Measurements from ENCODE around the gene CNIH3. TPM values are rescaled to one million over a fixed set of nuclear protein-coding genes. Genes with fewer than 3 reads are reported as not detected.

The CNIH3 gene
- total and polyA plus RNA-seq, 2 donors (not counting 3 experiments of a cell fraction or from before 2014, with no cell fraction given) = 1.3 to 2.5 TPM

- CTCF ChIA-PET = interaction anchor here (0.7 to 1.7 kb wide), 27 partner anchors 9 to 207 kb away, joined by 3 to 20 read pairs (median 4); no protein-coding TSS in a partner anchor
- TF ChIP-seq CTCF (IDR thresholded peaks at IDR 0.05; ENCODE audit: extremely low read depth in 1 of 2, insufficient read depth in 1 of 2, low read depth in 1 of 2, low read length in 2 of 2) (peak; percentile 72 to 76), MYC (IDR thresholded peaks at IDR 0.05; ENCODE audit: low read depth, low read length) (no peak)
- DNase-seq (ENCODE audit: low read depth, low spot score) (peak; percentile 54), FAIRE-seq (peak; percentile 74)
- H3K4me2 ChIP-seq (ENCODE audit: insufficient read depth, low read length) = no peak overlapping the region
- no peak overlapping the region for H3K4me3 ChIP-seq (replicated peaks in 1 of 3; ENCODE audit: insufficient read depth in 1 of 3, low read depth in 1 of 3, low read length in 3 of 3)
- POLR2A ChIA-PET = no interaction called here
- H3K9ac ChIP-seq (replicated peaks; ENCODE audit: extremely low read depth, insufficient read depth, low read length) = no peak overlapping the region
- intact Hi-C loops (cut with micrococcal nuclease) = loop anchor here (1.0 kb wide), 3 partner anchors 21 to 207 kb away; no protein-coding TSS in a partner anchor
- dilution Hi-C loops (cut with MboI; ENCODE audit: extremely low pct_ligation_motif_present, low sequenced_read_pairs) = no loop called here
- H3K4me1 ChIP-seq (ENCODE audit: control insufficient read depth, extremely low read depth, insufficient read depth, low read length) = peaks cover under 1% of the 10 kb centered on the region
- no peaks in the 10 kb centered on the region for H3K27me3 ChIP-seq (ENCODE audit: control insufficient read depth in 2 of 2, insufficient read depth in 2 of 2, low read length in 2 of 2)
- no peak overlapping the region for H3K27ac ChIP-seq (ENCODE audit: insufficient read depth, low read depth, low read length)
- H3K9me1 ChIP-seq (replicated peaks; ENCODE audit: control insufficient read depth, extremely low read depth, insufficient read depth, low read length) = no peaks in the 10 kb centered on the region
- H3K9me3 ChIP-seq (replicated peaks; ENCODE audit: control insufficient read depth, insufficient read depth, low read length) = no peaks in the 10 kb centered on the region
- H3K79me2 ChIP-seq (ENCODE audit: control insufficient read depth, insufficient read depth, low read length) = no peaks in the 10 kb centered on the region
- no TSS peak for BruUV-seq (replicated peaks)
- H3K36me3 ChIP-seq (ENCODE audit: control insufficient read depth in 2 of 2, extremely low read depth in 1 of 2, insufficient read depth in 2 of 2, low read length in 2 of 2) = no peaks in the 10 kb centered on the region
- H4K20me1 ChIP-seq (replicated peaks; ENCODE audit: control insufficient read depth, extremely low read depth, insufficient read depth, low read length) = no peaks in the 10 kb centered on the region
- H2AFZ ChIP-seq (ENCODE audit: low read depth, low read length) = no peak overlapping the region
Measured at GRCh38 chr1:224644553-224645154, 28.5 kb downstream of the CNIH3 start.

DNA sequence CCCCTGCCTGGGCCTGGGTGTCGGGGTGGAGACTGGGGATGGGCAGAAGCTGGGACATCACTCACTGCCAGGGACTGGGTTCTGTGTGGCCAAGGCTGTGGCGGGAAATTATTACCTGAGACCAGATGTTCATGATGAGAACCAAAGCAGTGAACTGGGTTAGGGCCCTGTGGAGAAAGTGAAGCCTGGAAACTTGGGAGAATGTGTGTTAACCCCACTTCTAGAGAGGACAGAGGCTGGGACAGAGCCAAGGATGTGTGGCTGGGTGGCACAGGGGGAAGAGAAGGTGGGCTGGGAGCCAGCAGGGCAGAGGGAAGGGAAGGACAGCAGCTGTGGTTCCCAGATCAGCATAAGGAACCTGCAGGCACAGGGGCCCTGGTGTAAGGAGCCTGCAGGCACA is 31.3 kb downstream of the CNIH3 start:
- Histone ChIP-seq H2AFZ (ENCODE audit: low read depth, low read length) (no peak overlapping the region), H3K79me2 (ENCODE audit: control insufficient read depth, insufficient read depth, low read length) (no peaks in the 10 kb centered on the region), H3K27me3 (ENCODE audit: control insufficient read depth in 2 of 2, insufficient read depth in 2 of 2, low read length in 2 of 2) (no peaks in the 10 kb centered on the region), H3K36me3 (ENCODE audit: control insufficient read depth in 2 of 2, extremely low read depth in 1 of 2, insufficient read depth in 2 of 2, low read length in 2 of 2) (no peaks in the 10 kb centered on the region), H3K9ac (replicated peaks; ENCODE audit: extremely low read depth, insufficient read depth, low read length) (no peak overlapping the region), H3K9me1 (replicated peaks; ENCODE audit: control insufficient read depth, extremely low read depth, insufficient read depth, low read length) (no peaks in the 10 kb centered on the region), H3K4me3 (replicated peaks in 1 of 3; ENCODE audit: insufficient read depth in 1 of 3, low read depth in 1 of 3, low read length in 3 of 3) (no peak overlapping the region), H3K4me2 (ENCODE audit: insufficient read depth, low read length) (no peak overlapping the region), H4K20me1 (replicated peaks; ENCODE audit: control insufficient read depth, extremely low read depth, insufficient read depth, low read length) (no peaks in the 10 kb centered on the region), H3K9me3 (replicated peaks; ENCODE audit: control insufficient read depth, insufficient read depth, low read length) (no peaks in the 10 kb centered on the region), H3K4me1 (ENCODE audit: control insufficient read depth, extremely low read depth, insufficient read depth, low read length) (peaks cover 7% of the 10 kb centered on the region), H3K27ac (ENCODE audit: insufficient read depth, low read depth, low read length) (no peak overlapping the region)
- dilution Hi-C loops (cut with MboI; ENCODE audit: extremely low pct_ligation_motif_present, low sequenced_read_pairs) = no loop called here
- FAIRE-seq = no peak
- CTCF ChIA-PET = interaction anchor here (1.4 kb wide), 1 partner anchor 11 kb away, joined by 3 read pairs; no protein-coding TSS in a partner anchor
- intact Hi-C loops (cut with micrococcal nuclease) = no loop called here
- POLR2A ChIA-PET = no interaction called here
- no TSS peak for BruUV-seq (replicated peaks)
- DNase-seq (ENCODE audit: low read depth, low spot score) = no peak
- TF ChIP-seq POLR2AphosphoS5 (IDR thresholded peaks at IDR 0.05; ENCODE audit: insufficient read depth, low read depth, low read length) (no peak), POLR2A (IDR thresholded peaks at IDR 0.05; ENCODE audit: low read depth, low read length) (no peak), EZH2 (IDR thresholded peaks at IDR 0.05; ENCODE audit: borderline replicate concordance, low read depth, low read length, severe bottlenecking) (no peak), CTCF (IDR thresholded peaks at IDR 0.05; ENCODE audit: extremely low read depth in 1 of 2, insufficient read depth in 1 of 2, low read depth in 1 of 2, low read length in 2 of 2) (no peak), GATA2 (IDR thresholded peaks at IDR 0.05; ENCODE audit: insufficient read depth, insufficient read length, low read depth, low read length) (no peak), MYC (IDR thresholded peaks at IDR 0.05; ENCODE audit: low read depth, low read length) (no peak), FOS (IDR thresholded peaks at IDR 0.05; ENCODE audit: borderline replicate concordance, insufficient read depth, low read length) (no peak), JUN (IDR thresholded peaks at IDR 0.05; ENCODE audit: borderline replicate concordance, insufficient read depth, insufficient read length, low read depth) (no peak)
- TF ChIP-seq, protein P1, sequence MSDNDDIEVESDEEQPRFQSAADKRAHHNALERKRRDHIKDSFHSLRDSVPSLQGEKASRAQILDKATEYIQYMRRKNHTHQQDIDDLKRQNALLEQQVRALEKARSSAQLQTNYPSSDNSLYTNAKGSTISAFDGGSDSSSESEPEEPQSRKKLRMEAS (IDR thresholded peaks at IDR 0.05; ENCODE audit: insufficient read depth, insufficient read length) = no peak

Data from endothelial cell of umbilical vein (primary cell).